ENCODE data around the gene IL1R1.

Gene IL1R1

DNA sequence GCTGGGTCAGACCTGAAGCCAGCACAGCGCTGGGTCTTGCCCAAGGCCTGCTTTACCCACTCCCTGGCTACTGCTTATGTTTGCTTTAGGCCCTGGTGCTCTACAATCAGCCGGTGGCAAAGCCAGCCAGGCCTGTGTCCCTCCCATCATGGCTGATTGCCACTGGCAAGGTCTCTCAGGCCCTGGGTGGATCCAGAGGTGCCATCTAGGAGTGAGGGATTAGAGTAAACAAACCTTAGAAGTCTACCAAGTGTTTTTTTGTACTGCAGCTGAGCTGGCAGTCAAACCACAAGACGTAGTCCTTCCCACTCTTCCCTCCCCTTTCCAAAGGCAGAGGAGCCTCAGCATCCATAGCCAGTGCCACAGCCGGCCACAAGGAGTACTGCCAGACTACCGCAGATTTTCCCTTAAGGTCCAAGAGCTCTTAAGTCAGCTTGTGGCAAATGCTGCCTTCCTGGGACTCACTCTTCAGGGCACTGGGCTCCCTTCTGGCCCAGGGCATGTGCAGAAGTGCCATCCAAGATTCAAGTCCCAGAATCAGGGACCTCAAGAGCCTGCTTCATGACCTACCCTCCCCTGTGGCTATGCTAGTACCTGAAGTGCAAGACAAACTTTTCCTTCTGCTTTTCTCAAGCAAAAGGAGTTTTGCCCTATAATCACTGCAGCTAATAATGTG lies 64.3 kb downstream of the IL1R1 start:
- no peak for DNase-seq (ENCODE audit: low spot score)

DNA sequence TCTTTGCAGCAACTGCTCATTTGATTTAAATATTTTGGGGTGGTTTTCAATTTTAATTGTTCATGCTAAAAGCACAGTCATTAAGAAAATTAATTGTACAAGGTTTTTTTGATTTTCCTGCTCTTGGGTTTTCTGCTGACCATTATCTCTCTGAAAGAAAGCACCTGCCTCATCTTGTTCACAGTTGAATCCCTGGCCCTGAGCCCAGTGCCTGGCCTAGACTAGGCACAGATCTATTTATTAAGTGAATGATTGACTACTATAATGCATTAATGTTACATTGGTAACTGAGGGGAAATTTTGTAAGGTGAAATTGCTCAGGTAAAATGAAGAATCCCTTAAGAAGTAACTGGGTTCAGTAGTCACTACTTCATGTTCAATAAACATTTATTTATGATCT lies 66.2 kb downstream of the IL1R1 start:
- no peak for DNase-seq (ENCODE audit: low spot score)

DNA sequence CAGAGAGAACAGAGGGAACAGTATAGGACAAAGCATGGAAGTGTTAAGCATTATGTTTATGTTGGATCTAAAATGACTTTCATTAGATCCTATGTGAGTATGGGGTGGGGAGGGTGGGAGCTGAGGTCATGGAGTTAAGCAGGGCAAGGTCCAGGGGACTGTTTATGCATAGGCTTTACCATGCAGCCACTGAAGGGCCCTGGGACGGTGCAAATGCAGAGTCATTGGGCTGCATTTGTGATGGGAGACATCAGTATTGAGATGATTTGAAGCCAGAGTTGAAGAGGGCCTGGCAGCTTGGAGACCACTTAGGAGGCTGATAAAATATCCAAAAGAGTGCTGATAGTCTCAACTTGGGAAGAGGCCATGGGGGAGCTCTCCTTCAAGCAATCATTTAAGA lies 66.9 kb downstream of the IL1R1 start:
- DNase-seq (ENCODE audit: low spot score) = no peak

DNA sequence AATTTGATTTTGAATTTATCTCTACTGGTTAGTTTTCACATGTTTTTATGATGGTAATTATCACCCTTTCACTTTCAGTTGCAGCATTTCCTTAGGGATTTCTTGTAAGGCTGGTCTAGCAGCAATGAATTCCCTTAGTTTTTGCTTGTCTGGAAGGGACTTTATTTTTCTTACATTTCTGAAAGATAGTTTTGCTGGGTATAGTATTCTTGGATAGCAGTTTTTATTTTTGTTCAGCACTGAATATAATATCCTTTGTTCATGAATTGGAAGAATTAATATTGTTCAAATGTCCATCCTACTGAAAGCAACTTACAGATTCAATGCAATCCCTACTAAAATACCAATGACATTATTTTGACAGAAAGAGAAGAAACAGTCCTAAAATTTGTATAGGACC lies 74.5 kb downstream of the IL1R1 start:
- DNase-seq (ENCODE audit: low spot score) = no peak

DNA sequence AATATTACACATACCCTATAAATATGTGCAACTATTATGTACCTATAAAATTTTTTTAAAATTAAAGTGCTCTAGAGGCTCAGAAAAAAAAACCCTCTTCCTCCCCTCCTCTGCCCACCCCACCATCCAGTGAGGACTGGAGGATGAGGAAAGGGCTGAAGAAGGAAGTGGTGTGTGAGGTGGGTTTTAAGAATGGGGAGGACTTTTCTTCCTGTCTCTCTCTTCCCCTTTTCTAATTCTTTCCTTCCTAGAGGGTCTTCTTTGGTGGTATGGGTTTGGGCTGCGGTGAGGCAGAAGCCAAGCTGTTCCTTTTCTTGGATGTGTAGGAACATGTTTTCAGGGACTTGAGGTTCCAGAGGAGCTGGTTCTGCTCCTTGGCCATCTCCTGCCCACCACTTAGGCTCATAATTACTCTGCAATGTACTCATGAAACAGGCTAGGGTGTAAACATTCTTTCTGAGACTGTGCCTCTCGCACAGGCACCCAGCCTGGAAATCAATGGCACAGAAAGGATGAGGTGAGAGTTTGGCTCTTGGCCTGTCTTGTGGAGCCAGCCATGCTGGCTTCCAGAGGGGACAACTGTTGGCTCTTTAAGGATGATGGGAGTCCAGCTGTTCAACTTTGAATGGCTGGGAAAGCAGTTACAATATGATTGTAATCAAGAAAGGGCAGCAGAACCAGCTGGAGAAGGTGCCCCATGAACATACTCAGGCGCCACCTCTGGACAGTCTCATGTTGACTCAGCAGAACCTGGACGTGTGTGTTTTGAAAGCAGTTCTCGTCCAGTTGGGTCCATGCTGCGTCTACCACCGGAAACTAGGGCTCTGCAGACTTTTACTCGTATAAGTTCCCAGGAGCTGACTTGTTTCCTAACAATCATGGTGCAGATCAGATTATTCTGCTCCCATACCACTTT lies 82.5 kb downstream of the IL1R1 start:
- no peak for DNase-seq (ENCODE audit: low spot score)

DNA sequence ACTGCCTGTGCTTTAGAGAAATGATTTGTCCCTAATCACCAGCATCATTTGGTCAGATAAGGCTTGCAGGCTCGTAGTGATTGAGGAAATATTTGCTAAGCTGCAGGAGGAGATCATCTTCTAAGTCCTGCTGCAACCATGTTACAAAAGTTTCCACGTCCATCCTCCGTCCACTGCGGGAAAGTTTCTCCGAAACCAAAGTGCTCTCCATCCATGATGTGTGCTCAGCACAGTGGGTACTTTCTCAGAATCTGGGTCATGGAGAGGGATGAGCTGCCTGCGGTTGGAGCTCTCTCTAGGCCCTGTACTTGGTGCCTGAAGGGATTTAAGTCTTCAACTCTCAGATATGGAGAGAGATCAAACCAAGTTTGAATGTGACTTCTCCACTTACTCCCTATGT lies 83.6 kb downstream of the IL1R1 start:
- no peak for DNase-seq (ENCODE audit: low spot score)

DNA sequence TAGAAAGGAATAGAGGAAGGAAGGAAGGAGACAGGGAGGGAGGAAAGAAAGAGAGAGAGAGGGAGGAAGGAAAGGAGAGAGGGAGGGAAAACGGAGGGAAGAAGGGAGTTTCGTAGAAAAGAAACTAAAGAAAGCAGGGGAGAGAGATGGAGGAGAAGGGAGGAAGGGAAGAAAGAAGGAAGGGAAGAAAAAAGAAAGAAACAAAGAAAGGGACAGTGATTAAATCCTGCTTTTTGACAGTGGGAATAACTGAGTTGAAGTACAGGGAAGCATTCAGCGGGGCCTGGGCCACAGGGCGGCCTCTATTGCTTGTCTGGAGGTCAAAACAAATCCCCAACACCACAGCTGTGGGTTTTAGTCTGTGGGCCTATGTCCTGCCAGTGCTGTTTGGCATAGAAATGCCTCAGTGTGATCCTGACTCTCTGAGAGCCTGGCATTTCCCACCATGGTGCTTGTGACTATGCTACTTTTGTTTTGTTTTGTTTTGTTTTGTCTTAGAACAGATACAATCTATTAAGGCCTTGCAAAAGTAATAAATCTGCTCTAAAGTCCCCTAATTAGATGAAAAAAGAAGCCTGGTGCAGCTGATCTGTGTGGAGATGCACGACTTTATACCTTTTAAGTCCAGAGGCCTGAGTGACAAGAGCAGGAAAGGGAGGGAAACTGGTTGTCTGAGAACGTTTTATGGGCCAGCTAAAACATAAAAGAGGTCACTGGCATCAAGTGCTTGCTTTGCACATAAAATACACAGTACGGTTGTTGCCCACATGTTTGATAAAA lies 84.3 kb downstream of the IL1R1 start:
- no peak for DNase-seq (ENCODE audit: low spot score)

DNA sequence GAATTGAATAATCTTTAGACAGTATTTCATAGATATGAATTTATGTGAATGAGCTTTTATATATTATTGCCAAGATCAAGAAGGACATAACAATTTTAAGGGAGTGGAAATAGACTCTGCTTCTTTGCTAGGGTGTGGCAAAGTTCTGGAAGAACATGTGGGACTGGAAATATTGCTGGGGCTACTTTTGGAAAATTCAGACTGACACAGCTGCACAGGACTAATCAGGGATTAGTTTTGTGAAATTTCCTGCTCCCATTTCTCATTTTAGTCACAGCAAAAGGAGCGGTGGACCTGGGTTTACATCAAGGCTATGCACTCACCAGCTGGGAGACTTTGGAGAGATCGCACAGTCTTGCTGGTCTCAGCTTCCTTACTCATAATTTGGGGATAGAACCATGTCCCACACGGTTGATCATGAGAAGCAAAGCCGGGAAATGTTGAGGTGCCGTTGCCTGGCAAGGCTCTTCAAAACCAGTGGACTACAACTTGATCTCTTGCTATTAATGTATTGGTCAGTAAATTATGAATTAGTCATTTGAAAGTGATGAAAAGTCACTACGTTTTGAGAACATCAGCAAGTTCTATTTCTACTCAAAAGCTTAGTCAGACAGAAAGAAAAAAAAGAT lies 86.7 kb downstream of the IL1R1 start:
- DNase-seq (ENCODE audit: low spot score) = no peak
